Mammary microvascular endothelial cell (primary cell): ENCODE data around the gene KBTBD12. TPM values are rescaled to one million over a fixed set of nuclear protein-coding genes. Genes with fewer than 3 reads are reported as not detected.

Source experiments
- total RNA-seq: library from RNA; depleted of rRNA; stranded (reverse); fragments of >200 nt; gene quantifications from 2 replicates; pipeline ENCODE4 v1.2.3, GENCODE V29; 2015

KBTBD12 gene
- total RNA-seq = not detected in 2 replicates

GRCh38 chr3:127915115-127915936 is at the start of gene KBTBD12:
Gene KBTBD12 (plus strand): TSS chr3:127915232. CDS start chr3:127923062, 7,830 bp downstream.

Other genes starting within 250 kb of the KBTBD12 start
- 4.7 and 6.8 TPM in 2 replicates for gene ABTB1, start 242.3 kb upstream of the KBTBD12 start, total RNA-seq
- gene MGLL, start 92.7 kb upstream of the KBTBD12 start, total RNA-seq = 116 and 137 TPM in 2 replicates
- gene SEC61A1, start 137.2 kb downstream of the KBTBD12 start, total RNA-seq = 228 and 249 TPM in 2 replicates
- gene RUVBL1, start 208.6 kb downstream of the KBTBD12 start, total RNA-seq = 84.0 and 89.2 TPM in 2 replicates
- gene EEFSEC, start 238.2 kb downstream of the KBTBD12 start, total RNA-seq = 10.4 and 11.8 TPM in 2 replicates